GM18907 (cell line): Measurements from ENCODE around the gene DGKA.

Source experiments
- ATAC-seq: cut with Tn5 transposase; IDR thresholded peaks from one replicate; pipeline ENCODE4 v1.9.1; 2021; ENCODE audit warnings: mild to moderate bottlenecking, moderate library complexity; ENCODE audit not compliant: unreplicated experiment

Gene DGKA

DNA sequence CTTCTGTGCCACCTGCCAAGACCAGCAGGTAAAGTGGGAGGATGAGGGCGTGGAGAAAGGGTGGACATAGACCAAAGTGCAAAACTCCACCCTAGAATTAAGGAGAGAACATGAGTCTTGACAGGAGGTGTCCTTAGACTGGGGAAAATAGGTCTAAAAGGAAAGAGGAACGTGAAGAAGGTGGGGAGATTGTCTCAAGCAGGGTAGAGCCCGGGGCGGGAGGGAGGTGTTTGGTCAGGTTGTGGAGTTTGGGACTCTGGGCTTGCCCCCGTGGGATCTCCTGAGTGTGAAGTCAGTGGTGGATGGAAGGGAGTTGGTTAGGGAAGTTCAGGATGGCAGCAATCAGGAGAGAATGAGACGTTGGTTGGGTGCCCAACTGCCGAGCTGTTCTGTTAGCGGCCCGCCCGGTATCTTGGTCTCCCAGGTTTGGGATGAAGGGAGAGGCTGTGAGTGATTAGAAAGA, 386 bp downstream of the DGKA start:
- no peak for ATAC-seq

DNA sequence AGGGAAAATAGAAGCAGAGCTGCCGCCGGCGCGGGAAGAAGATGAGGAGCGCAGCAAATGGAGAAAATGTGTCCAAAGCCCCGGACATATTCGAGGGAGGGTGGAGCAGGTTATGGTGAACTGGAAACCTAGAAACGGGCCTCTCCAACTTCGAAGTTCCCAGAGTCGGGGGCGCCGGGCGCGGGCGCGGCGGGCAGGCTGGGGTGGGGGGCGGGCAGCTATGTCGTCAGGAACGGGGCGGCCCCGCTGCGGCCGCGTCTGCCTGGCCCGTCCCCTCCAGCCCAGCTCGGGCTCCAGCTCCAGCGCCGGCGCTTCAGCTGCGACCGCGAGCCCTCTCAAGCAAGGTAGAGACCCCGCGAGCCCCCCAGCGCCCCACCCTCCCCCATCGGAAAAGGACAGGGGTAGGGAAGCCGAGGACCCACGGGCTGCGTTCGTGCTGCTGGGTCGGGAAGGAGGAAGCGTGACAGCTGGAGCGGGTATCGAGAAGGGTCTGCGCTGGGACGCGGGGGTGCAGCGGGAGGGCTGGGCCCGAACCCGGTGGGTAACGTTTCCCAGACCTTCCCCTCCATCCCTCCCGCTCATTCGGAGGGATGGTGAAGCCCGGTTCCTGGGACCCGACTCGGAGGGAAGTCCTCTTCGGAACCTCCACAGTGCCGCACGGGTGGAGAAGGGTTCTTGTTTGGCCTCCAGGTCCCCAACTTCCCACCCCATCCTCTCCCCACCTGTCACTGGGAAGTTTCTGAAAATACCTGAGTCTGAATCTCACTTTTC, 1.0 kb downstream of the DGKA start:
- ATAC-seq = no peak

DNA sequence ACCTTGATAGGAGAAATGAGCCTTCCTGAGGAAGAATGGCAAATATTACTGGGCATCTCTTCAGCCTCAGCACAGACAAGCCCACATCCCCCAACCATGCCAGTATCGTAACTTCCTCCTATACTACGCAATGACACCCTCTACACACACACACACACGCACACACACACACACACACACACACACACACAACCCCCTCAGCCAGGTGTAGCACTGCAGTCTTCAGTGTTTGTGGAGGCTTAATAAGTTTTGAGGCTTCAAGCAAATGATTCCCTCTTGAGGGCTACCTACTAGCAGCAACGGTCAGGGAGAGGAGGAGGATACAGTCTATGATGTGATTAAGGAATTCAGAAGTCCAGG, 1.6 kb downstream of the DGKA start:
- no peak for ATAC-seq

DNA sequence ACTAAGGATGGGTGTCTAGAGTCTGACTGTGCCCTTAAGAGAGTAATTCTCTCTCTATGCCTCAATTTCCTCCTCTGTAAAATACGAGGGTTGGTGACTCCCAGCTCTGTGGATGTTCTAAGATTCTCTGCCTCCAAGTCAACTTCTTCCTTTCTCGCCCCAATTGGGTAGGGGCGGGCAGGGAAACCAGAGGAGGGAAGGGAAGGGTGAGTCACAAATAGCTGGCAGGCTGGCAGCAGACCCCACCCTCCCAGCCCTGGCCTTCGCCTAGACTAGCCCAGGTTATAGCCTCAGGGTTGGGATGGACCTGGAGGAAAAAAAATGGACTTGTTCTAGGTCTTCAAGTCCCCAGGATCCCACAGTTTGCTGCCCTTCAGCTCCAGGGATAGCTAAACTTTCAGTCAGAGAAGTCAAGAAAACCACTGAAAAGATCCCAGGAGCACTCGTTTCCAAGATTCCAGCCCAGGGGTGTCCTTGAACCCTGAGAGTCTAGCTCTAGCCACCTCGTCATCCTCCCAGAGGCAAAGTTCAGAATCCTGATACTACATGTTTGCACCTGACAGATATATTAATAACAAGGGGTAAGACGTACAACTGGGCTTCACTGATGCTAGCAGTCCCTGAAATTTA, 2.3 kb downstream of the DGKA start:
- ATAC-seq = no peak

DNA sequence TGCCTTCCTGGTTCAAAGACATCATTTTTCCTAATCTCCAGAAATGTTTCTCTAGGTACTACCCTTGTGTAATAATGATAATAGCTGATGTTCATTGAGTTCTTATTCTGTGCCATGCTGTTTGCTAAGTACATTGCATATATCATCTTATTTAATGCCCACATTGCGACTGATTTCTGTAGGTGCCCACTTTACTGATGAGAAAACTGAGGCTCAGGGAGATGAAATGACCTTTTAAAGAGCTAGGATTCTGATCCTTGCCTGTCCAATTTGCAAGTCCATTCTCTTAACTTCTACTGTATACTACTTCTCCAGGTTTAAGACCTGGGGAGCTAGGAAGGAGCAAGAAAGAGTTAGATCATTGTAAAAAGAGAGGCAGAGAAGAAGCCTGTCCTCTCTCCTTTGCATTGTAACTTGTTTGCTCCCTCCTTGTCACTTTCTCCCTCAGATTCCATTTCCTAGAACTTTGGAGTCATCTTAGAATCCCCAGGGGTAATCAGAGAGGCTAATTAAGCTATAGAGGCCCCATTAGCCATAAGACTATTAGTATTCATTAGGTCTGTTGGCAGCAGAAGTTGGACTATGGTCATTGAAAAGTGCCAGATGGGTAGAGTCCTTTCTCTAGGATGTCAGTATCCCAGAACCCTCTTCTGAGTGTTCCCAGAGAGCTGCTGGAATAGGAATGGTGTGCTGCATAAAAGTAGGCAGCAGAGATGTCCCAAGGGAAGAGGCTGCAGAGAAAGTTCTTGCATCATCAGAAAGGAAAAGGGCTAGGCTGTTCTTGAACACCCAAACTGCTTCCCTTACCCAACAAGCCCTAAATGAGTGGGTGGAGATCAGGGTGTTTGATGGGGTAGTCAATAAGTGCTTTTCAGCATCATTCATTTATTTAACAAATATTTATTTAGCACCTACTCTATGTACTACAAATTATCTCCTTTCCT, 3.1 kb downstream of the DGKA start:
- ATAC-seq = no peak

DNA sequence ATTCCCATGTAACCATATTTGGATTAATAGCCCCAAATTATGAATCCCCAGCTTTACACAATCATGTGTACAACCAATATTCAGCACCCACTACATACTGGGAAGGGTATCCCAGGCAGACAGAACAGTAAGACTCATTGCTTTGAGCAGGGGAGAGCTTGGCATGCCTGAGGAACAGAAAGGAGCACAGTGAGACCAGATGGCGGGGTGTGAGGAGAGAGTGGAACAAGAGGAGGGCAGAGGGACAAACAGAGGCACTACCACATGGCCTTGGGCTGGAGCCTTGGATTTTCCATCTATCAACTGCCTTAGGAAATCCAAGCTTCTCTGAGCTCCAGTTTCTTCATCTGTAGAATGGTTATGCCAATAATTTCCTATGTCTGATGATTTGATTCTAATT, 3.8 kb downstream of the DGKA start:
- no peak for ATAC-seq

DNA sequence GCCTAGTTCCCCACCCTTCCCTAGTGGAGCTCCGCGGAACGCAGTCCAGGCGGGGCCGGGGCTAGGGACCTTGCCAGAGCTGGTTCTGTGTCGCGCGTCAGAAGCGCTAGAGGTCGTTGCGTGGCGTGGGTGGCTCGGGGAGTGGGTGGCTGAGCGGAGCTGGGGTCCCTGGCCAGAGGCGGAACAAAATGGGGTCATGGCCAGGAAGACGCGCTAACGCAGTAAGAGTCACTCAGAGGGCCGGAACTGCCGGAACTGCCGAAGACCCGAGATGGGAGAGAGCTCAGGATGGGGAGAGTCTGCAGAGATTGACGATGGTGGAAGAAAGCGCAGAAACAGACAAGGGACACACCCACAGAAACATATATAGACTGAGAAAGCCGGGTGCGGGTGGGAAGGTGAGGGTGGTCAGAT, 4.8 kb downstream of the DGKA start:
- ATAC-seq = no peak

DNA sequence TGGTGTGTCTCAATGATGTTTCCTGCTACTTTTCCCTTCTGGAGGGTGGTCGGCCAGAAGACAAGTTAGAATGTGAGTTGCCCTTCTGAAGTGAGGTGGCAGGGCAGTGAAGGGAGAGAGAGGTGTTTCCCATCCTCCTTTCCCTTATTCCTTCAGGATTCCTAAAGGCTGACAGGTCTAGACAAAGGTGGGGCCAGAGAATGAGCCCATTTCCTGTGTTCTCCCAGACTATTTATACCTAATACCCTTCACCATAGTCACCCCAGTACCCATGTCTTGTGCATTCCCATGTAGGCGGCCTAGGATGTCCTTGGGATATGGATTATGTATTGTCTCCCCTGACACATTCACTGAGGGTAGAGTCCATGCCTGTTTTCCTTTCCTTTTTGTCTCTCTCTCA, 7.0 kb downstream of the DGKA start:
- no peak for ATAC-seq

DNA sequence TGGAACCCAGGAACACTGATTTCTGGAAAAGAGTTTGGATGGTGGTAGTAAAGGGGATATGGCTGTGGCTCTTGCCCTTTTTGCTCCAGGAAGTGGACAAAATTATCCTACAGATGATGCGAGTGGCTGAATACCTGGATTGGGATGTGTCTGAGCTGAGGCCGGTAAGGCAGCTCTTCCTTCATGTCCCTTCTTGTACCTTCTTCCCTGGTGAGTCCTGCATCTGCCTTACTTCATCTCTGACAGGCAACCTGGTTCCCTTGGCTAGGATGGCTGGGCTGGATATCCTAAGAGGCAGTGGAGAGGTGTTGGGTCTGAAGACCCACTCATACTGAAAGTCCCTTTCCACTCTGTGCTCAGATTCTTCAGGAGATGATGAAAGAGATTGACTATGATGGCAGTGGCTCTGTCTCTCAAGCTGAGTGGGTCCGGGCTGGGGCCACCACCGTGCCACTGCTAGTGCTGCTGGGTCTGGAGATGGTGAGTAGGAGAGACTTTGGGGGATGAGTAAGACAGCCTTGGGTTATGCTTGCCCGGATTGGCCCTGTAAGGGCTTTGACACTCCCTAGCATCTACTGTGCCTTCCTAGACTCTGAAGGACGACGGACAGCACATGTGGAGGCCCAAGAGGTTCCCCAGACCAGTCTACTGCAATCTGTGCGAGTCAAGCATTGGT, 8.0 kb downstream of the DGKA start:
- no peak for ATAC-seq

DNA sequence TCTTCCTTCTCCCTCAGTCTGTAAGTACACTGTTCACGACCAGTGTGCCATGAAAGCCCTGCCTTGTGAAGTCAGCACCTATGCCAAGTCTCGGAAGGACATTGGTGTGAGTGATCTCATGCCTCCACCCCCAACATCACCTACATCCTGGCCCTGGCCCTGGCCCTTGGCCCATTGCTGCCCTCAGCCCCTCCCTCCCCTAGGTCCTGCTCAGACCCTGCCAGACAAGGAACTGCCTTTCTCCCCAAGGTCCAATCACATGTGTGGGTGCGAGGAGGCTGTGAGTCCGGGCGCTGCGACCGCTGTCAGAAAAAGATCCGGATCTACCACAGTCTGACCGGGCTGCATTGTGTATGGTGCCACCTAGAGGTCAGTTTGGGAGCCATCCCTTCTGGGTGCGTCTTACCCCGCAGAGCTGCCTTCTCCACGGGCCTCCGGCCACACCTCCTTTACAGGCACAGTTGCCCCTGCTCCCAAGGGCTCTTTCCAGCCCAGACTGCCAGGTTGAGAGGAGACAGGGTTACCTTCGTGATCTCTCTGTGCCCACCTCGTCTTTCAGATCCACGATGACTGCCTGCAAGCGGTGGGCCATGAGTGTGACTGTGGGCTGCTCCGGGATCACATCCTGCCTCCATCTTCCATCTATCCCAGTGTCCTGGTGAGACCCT, 9.2 kb downstream of the DGKA start:
- ATAC-seq = peak; percentile 93

DNA sequence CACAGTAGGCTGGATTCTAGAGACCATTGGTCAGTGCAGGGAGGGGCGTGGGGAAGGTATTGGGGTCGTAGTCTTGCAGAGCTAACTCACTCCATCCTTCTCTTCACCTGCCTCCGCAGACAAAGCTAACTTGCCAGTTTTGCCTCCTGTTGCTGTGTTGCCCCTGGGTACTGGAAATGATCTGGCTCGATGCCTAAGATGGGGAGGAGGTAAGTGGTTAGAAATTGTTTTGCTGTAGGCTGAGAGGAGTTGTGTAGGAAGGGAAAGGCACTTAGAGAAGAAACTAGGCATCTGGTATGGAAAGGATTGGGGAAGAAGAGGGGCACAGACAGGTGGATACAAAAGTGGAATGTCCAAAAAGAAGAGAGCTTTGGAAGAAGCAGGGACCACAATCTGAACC, 11.1 kb downstream of the DGKA start:
- ATAC-seq = no peak

DNA sequence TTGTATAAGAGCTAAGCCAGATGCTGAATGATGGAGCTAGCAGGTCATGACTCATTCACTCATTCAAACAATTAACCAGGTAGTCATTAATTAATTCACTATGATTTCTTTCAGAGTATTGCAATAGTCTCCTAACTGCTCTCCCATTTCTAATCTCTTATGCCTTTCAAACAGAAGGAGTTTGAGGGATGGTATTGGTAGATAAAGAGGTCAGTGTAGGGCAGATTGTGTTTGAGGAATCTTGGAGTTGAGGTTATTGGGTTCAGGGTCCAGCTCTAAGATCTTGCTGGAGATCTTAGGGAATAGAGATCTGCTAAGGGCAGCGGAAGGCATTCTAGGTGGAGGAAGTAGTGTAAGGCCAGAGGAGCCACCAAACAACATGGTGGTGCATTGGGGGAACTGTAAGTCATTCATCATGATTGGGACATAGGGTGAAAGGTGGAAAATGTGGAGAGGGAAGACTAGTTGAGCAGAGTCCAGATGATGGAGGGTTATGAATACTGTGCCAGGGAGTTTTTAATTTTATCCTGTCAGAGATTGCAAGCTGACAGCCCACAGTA, 11.7 kb downstream of the DGKA start:
- ATAC-seq = no peak

DNA sequence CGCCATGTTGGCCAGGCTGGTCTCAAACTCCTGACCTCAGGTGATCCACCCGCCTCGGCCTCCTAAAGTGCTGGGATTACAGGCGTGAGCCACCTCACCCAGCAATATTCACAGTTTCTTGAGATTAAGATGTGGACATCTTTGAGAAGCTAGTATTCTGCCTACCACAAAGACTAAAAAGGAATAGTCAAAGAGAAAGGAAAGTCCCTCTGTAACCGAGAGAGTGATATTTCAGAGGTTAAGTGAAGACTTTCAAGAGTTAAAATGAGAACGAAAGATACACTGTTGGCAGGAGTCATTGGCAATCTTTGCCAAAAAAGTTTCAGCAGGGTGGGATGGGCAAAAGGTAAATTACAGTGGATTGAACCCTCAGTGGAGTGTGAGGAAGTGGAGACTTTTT, 15.6 kb downstream of the DGKA start:
- no peak for ATAC-seq

DNA sequence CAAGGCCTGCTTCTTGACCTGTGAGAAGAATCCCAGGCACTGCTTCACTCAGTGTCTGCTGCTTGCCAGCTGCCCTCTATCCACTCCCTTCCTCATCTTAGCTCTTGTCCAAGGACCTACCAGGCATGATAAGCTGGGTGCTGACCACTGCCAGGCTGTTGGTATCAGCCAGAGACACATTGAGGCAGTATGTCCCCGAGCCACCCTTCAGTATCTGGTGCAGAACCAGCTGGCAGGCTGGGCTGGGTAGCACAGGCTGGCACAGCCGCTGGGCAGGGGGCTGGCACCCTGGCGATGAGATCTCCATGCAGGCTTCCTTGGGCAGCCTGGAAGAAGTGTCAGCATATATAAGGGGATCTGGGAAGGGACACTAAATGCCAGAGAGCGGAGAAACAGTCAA, 24.4 kb downstream of the DGKA start:
- no peak for ATAC-seq

DNA sequence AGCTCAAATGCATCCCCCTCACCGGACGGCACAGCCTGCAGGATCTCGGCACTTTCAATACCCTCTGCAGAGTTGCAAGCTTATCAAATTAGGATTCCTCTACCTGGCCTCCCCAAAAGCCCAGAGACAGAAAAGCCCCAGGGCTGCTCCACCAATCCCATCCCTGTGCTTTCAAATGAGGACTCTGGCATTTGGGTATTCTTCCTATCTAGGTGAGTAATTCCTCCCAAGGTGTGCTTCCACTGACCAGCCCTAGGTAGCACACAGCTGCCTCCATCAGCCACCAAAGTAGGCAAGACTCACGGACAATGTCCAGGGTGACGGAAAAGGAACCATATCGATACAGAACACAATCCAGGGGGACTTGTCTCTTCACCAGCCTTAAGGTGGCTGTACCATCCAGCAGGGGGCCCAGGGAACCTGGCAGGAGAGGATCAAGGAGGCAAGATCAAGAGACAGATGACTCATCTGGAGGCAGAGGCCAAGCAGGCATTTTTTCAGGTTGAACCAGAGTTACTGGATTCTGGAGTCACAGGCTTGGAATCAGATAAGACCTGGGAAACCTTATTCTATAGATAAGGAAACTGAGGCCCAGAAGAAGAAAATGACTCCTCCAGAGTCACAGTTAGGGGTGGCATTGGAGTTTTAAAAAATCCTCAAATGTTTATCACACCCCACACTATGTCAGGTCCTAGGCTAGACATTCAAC, 25.0 kb downstream of the DGKA start:
- no peak for ATAC-seq

DNA sequence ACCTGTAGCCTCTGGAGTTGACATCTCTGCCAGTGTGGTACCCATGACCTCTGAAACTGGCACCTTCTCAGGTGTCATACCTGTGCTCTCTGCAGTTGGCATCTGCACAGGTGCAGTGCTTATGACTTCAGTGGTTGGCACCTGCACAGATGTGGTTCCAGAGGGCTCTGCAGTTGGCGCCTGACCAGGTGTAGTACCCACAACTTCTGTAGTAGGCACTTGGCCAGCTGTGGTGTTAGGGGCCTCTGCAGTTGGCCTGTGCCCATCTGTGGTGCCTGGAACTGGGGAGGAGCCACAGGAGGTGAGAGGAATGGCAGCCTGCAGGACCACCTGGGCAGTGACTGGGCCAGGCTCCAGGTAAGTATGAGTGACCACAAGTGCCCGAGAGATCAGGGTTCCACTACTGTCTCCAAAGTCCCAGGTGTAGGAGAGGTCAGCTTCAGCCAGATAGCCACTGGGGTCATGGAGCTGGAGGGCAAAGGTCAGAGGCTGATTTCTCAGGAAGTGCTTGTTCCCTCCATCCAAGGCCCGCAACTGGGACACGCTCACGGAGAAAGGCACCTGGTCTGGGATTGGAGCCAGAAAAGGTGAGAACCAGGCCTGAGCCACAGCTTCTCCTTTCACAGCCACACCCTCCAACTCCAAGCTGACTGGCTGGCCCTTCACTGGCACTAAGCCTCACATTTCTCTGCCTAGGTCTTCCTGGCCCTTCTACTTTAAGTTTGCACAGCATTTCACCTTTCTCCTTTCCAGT, 26.3 kb downstream of the DGKA start:
- no peak for ATAC-seq

DNA sequence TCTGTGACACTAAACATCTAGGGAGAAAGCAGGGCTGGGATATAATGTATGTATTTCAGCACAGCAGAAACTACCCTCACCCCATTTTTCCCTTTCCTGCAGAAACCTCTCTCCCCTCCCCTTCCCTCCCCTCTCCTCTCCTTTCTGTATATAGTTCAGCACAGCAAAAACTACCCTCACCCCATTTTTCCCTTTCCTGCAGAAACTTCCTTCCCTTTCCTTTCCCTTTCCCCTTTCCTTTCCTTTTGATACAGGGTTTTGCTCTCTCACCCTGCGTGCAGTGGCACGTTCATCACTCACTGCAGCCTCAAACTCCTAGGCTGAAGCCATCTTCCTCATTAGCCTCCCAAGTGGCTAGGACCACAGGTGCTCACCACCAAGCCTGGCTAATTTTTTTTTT, 32.8 kb downstream of the DGKA start:
- ATAC-seq = no peak

DNA sequence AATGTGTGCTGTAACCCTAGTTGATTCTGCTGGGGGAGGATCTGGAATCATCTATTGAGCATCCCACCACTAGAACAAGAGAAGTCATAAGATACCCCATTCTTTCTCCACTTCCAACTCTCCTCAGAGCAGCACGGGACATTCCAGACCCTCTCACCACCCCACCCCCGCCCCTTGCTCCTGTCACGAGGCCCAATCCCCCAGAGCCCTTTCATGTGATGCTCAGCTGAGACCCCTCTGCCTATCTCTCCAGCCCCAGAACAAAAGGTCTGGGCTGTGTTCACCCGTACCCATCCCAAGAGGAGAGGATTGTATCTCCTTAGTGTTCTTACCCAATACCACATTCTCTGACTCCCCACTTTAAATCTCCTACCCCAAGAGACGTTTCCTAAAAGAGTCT, 34.3 kb downstream of the DGKA start:
- no peak for ATAC-seq

DNA sequence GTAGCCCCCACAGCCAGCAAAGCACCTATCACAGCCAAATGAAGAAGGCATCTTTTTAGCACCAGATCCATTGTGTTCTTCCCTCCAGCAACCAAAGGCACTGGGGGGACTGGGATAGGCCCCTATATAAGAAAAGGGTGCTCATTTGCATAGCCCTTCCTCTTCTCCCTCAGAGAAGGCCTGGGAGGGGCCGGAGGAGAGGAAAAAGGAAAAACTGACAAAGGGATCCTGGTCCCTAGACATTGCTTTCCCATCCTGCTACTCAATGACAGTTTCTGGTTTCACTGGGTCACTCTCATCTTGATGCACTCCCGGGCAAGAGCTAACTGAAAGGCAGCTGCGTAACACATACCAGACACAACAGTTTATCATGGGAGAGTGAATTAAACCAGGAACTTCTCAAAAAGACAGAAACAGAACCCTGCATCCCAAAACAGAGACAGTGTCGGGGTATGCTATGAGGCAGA, 35.0 kb downstream of the DGKA start, which contains the start of gene PMEL:
Gene PMEL, minus strand, starts transcription at position 102 of the 467 bp plus-strand sequence. Its CDS starts 31 bp downstream, at position 71.
- ATAC-seq = no peak
